ENCODE results near the gene L3MBTL1.

DNA sequence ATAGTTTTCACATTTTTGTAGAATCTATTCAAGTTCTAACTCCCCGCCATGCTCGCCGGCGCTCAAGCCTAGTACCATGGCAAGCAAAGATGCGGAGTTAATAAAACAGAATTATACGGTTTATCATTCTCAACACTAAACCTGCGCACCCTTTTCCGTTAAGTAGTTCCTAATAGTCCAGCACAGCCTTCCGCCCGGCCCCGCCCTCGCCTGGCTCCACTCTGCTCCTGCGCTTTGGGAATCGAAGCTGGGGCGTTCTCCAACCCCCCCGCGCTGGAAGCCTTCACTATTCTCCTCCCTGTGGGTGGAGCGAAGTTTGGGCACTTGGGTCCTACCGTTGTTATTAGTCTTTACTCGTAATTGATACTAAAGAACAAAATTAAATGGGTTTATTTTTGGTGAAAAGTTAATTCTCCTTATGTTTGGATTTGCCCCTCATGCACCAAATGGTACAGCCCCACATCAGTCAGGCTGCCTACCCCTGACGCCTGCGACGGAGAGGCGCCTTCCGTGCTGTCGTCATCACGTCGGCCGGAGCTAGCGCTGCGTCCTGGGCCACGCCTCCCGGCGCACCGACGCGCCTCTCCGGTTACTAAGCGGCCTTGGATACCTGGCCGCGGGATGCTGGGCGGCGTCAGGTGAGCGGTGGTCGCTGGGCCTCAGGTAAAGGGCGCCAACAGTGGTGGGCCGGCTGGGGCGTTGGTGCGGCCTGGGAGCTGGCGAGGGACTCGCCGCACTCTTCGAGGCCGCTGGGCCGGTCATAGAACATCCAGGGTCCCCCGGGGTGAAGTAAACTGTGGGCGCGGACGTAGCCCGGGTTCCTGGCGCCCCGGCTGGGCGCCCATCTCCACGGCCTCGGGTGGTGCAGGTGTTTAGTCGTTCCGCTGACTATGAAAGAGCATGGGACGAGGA lies 83.2 kb downstream of the L3MBTL1 start, which contains the start of gene IFT52:
- no peak for TF ChIP-seq CTCF (conservative IDR thresholded peaks at IDR 0.05 in 1 of 2, IDR thresholded peaks at IDR 0.05 in 1 of 2; ENCODE audit: extremely low read depth in 1 of 2, insufficient read depth in 1 of 2, low read depth in 1 of 2, low read length in 2 of 2)
- TF ChIP-seq EZH2 (IDR thresholded peaks at IDR 0.05; ENCODE audit: borderline replicate concordance, low read length): no peak

All from mammary epithelial cell (primary cell).